H1 (cell line): ENCODE results near the gene RNU7-1.

Experiments used
- EZH2 ChIP-seq: fragments of 200-600 bp; sonication (generic); IDR thresholded peaks from 2 replicates; pipeline ENCODE4 v1.7.1; 2012; ENCODE audit warnings: low read depth, mild to moderate bottlenecking, moderate library complexity, low read length, inconsistent platforms; ENCODE audit not compliant: severe bottlenecking
- GABPA ChIP-seq: IDR thresholded peaks from 2 replicates; pipeline ENCODE4 v1.6.1; 2011; ENCODE audit warnings: mild to moderate bottlenecking, low read length, moderate library complexity, borderline replicate concordance; ENCODE audit not compliant: insufficient read depth
- PHF8 ChIP-seq: fragments of 200-600 bp; sonication (generic); conservative IDR thresholded peaks from 2 replicates; pipeline ENCODE4 v1.7.1; 2012; ENCODE audit warnings: low read depth, mild to moderate bottlenecking, inconsistent platforms, low read length, moderate library complexity
- POLR2A ChIP-seq, 2 experiments: IDR thresholded peaks; 1 replicate in 1 of 2; 2 replicates in 1 of 2; pipeline ENCODE4 v1.6.1; 2011; ENCODE audit warnings: low read depth in 2 of 2, low read length in 2 of 2, mild to moderate bottlenecking in 2 of 2; ENCODE audit errors: control extremely low read depth in 1 of 2
- POU5F1 ChIP-seq: IDR thresholded peaks from 2 replicates; pipeline ENCODE4 v1.6.1; 2011; ENCODE audit warnings: low read depth, mild to moderate bottlenecking, low read length, moderate library complexity
- SRF ChIP-seq: IDR thresholded peaks from 2 replicates; pipeline ENCODE4 v1.6.1; 2011; ENCODE audit warnings: mild to moderate bottlenecking, low read depth, low read length, moderate library complexity
- SUZ12 ChIP-seq: fragments of 200-600 bp; sonication (generic); IDR thresholded peaks from 2 replicates; pipeline ENCODE4 v1.6.1; 2012; ENCODE audit warnings: mild to moderate bottlenecking, inconsistent platforms, low read length, moderate library complexity, mixed read lengths
- TF ChIP-seq, protein P1 (sequence below), 3 experiments: IDR thresholded peaks; 1 replicate in 2 of 3; 2 replicates in 1 of 3; pipeline versions ENCODE4 v1.5.1 to v1.6.1; 2011; ENCODE audit warnings: low read length in 3 of 3, mild to moderate bottlenecking in 3 of 3, inconsistent platforms in 2 of 3, low read depth in 1 of 3, moderate library complexity in 1 of 3; ENCODE audit not compliant: insufficient read depth in 1 of 3; ENCODE audit errors: control extremely low read depth in 1 of 3

DNA sequence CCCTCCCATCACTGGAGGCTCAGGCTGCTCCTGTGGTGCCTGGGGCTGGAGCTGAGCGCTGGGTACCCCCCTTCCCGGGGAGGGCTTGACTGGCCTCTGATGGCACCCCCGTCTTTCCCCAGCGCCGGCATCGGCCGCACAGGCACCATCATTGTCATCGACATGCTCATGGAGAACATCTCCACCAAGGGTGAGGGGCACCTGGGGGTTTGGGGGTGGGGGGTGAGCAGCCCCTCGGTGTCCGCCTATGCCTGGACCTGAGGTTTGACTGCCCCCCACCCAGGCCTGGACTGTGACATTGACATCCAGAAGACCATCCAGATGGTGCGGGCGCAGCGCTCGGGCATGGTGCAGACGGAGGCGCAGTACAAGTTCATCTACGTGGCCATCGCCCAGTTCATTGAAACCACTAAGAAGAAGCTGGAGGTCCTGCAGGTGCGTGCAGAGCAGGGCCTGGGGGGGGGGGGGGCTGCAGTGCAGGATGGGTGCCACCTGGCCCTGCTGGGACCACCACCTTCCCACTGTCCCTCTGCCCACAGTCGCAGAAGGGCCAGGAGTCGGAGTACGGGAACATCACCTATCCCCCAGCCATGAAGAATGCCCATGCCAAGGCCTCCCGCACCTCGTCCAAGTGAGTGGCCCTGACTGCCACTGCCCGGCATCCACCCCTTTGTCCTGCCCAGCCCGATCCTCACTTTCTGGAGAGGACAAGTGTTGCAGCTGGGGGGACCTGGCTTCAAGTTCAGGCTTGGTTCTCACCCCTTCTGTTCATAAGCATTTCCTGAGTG lies 16.4 kb downstream of the RNU7-1 start:
- TF ChIP-seq SRF (no peak), SUZ12 (no peak), POU5F1 (no peak), POLR2A (IDR thresholded peaks at IDR 0.05; ENCODE audit: control extremely low read depth in 1 of 2, low read depth in 2 of 2, low read length in 2 of 2) (no peak), EZH2 (no peak), GABPA (no peak), PHF8 (no peak)
- TF ChIP-seq, protein P1, sequence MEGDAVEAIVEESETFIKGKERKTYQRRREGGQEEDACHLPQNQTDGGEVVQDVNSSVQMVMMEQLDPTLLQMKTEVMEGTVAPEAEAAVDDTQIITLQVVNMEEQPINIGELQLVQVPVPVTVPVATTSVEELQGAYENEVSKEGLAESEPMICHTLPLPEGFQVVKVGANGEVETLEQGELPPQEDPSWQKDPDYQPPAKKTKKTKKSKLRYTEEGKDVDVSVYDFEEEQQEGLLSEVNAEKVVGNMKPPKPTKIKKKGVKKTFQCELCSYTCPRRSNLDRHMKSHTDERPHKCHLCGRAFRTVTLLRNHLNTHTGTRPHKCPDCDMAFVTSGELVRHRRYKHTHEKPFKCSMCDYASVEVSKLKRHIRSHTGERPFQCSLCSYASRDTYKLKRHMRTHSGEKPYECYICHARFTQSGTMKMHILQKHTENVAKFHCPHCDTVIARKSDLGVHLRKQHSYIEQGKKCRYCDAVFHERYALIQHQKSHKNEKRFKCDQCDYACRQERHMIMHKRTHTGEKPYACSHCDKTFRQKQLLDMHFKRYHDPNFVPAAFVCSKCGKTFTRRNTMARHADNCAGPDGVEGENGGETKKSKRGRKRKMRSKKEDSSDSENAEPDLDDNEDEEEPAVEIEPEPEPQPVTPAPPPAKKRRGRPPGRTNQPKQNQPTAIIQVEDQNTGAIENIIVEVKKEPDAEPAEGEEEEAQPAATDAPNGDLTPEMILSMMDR (IDR thresholded peaks at IDR 0.05; ENCODE audit: control extremely low read depth in 1 of 3, insufficient read depth in 1 of 3, low read depth in 1 of 3, low read length in 3 of 3) = no peak
